CD14-positive monocyte (primary cell): ENCODE measurements around the gene PCBP1. TPM values are rescaled to one million over a fixed set of nuclear protein-coding genes. Genes with fewer than 3 reads are reported as not detected.

Experiments used
- DNase-seq, 3 donors: peaks; one replicate each; pipeline ENCODE4 v3.0.0-alpha.2; 2011 to 2022
- H2AFZ ChIP-seq: 2 replicates; pipeline ENCODE4 v1.6.0; 2012; ENCODE audit warnings: mild to moderate bottlenecking, low read depth, low read length, inconsistent platforms; ENCODE audit not compliant: insufficient read depth, poor library complexity, severe bottlenecking
- H3K27ac ChIP-seq, 2 donors: 1 replicate in 1 of 2; 2 replicates in 1 of 2; pipeline ENCODE4 v1.5.1; 2012 to 2013; ENCODE audit warnings: low read length in 2 of 2, control low read depth in 1 of 2, inconsistent platforms in 1 of 2, low read depth in 1 of 2, mild to moderate bottlenecking in 1 of 2
- H3K27me3 ChIP-seq, 2 donors: one replicate each; pipeline versions ENCODE4 v1.6.0 to v1.6.1; 2011 to 2013; ENCODE audit warnings: low read length in 2 of 2; ENCODE audit not compliant: control insufficient read depth in 2 of 2, insufficient read depth in 2 of 2
- H3K36me3 ChIP-seq, 2 donors: replicated peaks in 1 of 2; 1 replicate in 1 of 2; 2 replicates in 1 of 2; pipeline versions ENCODE4 v1.5.1 to v1.6.1; 2012 to 2013; ENCODE audit warnings: low read length in 2 of 2, control low read depth in 1 of 2, inconsistent platforms in 1 of 2, mild to moderate bottlenecking in 1 of 2; ENCODE audit not compliant: insufficient read depth in 2 of 2, control insufficient read depth in 1 of 2
- H3K4me1 ChIP-seq, 2 donors: 1 replicate in 1 of 2; 2 replicates in 1 of 2; pipeline versions ENCODE4 v1.5.1 to v1.6.1; 2012 to 2013; ENCODE audit warnings: low read length in 2 of 2, control low read depth in 1 of 2, inconsistent platforms in 1 of 2, mild to moderate bottlenecking in 1 of 2, moderate library complexity in 1 of 2; ENCODE audit not compliant: insufficient read depth in 2 of 2, control insufficient read depth in 1 of 2
- H3K4me2 ChIP-seq: replicated peaks from 2 replicates; pipeline ENCODE3; 2012; ENCODE audit warnings: low read length, moderate library complexity, mild to moderate bottlenecking; ENCODE audit not compliant: poor library complexity, severe bottlenecking; ENCODE audit errors: extremely low read depth
- H3K4me3 ChIP-seq, 3 experiments: fragments of 200-600 bp in 1 of 3; sonication (generic) in 1 of 3; replicated peaks in 1 of 3; 1 replicate in 2 of 3; 2 replicates in 1 of 3; pipeline ENCODE4 v1.5.1; 2011 to 2013; ENCODE audit warnings: low read length in 3 of 3, mild to moderate bottlenecking in 3 of 3, control low read depth in 2 of 3, low read depth in 2 of 3, inconsistent platforms in 1 of 3, moderate library complexity in 1 of 3
- H3K79me2 ChIP-seq: 2 replicates; pipeline ENCODE4 v1.6.0; 2012; ENCODE audit warnings: mild to moderate bottlenecking, control low read depth, inconsistent platforms, low read length, moderate library complexity; ENCODE audit not compliant: insufficient read depth
- H3K9ac ChIP-seq: 2 replicates; pipeline ENCODE4 v1.6.0; 2017; ENCODE audit warnings: low read length, mild to moderate bottlenecking; ENCODE audit not compliant: insufficient read depth, poor library complexity, severe bottlenecking
- H3K9me3 ChIP-seq, 2 donors: replicated peaks in 1 of 2; 1 replicate in 1 of 2; 2 replicates in 1 of 2; pipeline versions ENCODE4 v1.5.1 to v1.6.1; 2012 to 2013; ENCODE audit warnings: low read length in 2 of 2, control low read depth in 1 of 2; ENCODE audit not compliant: control insufficient read depth in 1 of 2, insufficient read depth in 1 of 2
- H4K20me1 ChIP-seq: 2 replicates; pipeline ENCODE4 v1.6.0; 2012; ENCODE audit warnings: mild to moderate bottlenecking, low read length, control low read depth, moderate library complexity; ENCODE audit not compliant: insufficient read depth
- H3K27ac Mint-ChIP-seq, 7 donors: one replicate each; pipeline ENCODE4 v1.8.0; 2020; ENCODE audit warnings: mild to moderate bottlenecking in 7 of 7, mixed read lengths in 7 of 7, moderate library complexity in 6 of 7, inconsistent platforms in 2 of 7
- H3K27me3 Mint-ChIP-seq, 3 donors: one replicate each; pipeline ENCODE4 v1.8.0; 2021 to 2022; ENCODE audit warnings: low read depth in 3 of 3, mild to moderate bottlenecking in 3 of 3, mixed read lengths in 3 of 3, moderate library complexity in 3 of 3, inconsistent platforms in 1 of 3
- H3K36me3 Mint-ChIP-seq, 2 donors: one replicate each; pipeline ENCODE4 v1.8.0; 2020; ENCODE audit warnings: mixed read lengths in 2 of 2, inconsistent platforms in 1 of 2, mild to moderate bottlenecking in 1 of 2
- H3K4me1 Mint-ChIP-seq: one replicate; pipeline ENCODE4 v1.8.0; 2020; ENCODE audit warnings: mild to moderate bottlenecking, mixed read lengths
- H3K4me3 Mint-ChIP-seq, 2 donors: one replicate each; pipeline ENCODE4 v1.8.0; 2020; ENCODE audit warnings: mild to moderate bottlenecking in 2 of 2, mixed read lengths in 2 of 2, moderate library complexity in 1 of 2
- H3K9me3 Mint-ChIP-seq, 7 donors: one replicate each; pipeline ENCODE4 v1.8.0; 2020 to 2022; ENCODE audit warnings: mixed read lengths in 7 of 7, mild to moderate bottlenecking in 6 of 7, moderate library complexity in 6 of 7, inconsistent platforms in 2 of 7
- WGBS: methylation state at CpG from one replicate; pipeline ENCODE4 v1.1.5; 2013; ENCODE audit warnings: missing lambda C conversion rate; ENCODE audit not compliant: insufficient coverage; 5-methylcytosine and 5-hydroxymethylcytosine counted together
- intact Hi-C, 2 donors: fragments of 100-400 bp; cut with micrococcal nuclease; formaldehyde crosslinking; loops; one replicate each; pipeline versions ENCODE4 v1.15.0 to v1.15.1; 2023
- polyA plus RNA-seq, 3 donors: library from polyadenylated mRNA; depleted of rRNA in 1 of 3; unstranded in 2 of 3; stranded (reverse) in 1 of 3; fragments of 300-500 nt in 2 of 3; fragments of >200 nt in 1 of 3; fragmentation: Illumina TruSeq in 2 of 3; gene quantifications; 1 replicate in 2 of 3; 2 replicates in 1 of 3; pipeline ENCODE4 v1.2.3, GENCODE V29; 2012 to 2021
- TF ChIP-seq, protein P1 (sequence below): fragments of 200-600 bp; IDR thresholded peaks from one replicate; pipeline ENCODE4 v1.8.0; 2022; ENCODE audit warnings: antibody characterized with exemption, mild to moderate bottlenecking

The PCBP1 gene
- polyA plus RNA-seq, 3 donors: 178 to 299 (median 194) TPM

DNA sequence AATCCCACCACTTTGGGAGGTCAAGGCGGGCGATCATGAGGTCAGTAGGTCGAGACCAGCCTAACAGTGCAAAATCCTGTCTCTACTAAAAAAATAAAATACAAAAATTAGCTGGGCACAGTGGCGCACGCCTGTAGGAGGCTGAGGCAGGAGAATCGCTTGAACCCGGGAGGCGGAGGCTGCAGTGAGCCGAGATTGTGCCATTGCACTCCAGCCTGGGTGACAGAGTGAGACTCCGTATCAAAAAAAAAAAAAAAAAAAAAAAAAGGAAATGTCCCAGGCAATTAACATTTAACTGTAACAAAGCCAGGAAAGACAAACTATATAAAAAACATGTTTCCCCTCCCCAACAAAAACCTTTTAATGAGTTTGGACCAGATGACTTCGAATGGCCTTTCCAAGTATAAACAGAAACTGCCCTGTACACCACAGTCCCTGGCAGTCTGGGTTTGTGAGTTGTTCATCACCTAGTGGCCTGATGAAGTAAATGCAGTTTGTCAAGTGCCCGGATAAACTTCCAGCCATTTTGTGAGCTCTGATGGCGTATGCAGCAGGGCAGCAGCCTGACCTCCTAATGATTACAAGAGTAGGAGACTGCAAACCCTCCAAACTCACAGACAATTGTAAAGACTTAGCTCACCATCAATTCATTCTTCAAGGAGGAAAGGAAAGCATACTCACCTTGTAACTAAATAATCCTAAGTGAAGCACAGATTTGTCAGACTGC is 16.6 kb upstream of the PCBP1 start:
- WGBS: 10% methylated on average over 2 of the region's 13 CpGs
- H3K9ac ChIP-seq: peak overlapping the region; percentile 29
- H3K4me3 ChIP-seq: no peak overlapping the region

DNA sequence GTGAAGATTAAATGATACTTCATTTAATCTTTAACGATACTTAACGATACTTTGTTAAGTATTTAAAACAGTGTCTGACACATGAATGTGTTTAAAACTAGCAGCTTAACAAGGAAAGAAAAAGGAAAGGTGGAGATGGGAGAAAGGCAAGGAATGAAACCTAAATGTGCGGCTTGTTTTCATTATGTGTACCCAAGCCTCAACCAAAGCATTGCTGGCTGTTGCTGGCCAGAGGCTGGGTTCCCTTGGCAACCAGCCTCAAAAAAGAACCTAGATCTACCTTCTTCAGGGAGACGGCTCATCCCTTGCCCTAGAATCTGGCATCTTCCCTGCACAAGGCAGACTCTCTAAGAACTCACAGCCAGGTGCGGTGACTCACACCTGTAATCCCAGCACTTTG is 13.8 kb upstream of the PCBP1 start:
- Mint-ChIP-seq H3K9me3 (no peaks in the 10 kb centered on the region), H3K36me3 (peaks cover 39 to 65% of the 10 kb centered on the region in 2 donors), H3K27ac (peak overlapping the region in 3 of 7 donors; percentile 1 to 73 (median 68)), H3K4me1 (peaks cover 22% of the 10 kb centered on the region), H3K4me3 (no peak overlapping the region), H3K27me3 (no peaks in the 10 kb centered on the region)
- 100% methylated on average over 1 of the region's 5 CpGs for WGBS
- Histone ChIP-seq H3K4me3 (no peak overlapping the region), H3K9me3 (no peaks in the 10 kb centered on the region), H3K36me3 (peaks cover 41 to 51% of the 10 kb centered on the region in 2 donors), H3K27me3 (no peaks in the 10 kb centered on the region), H3K4me2 (no peak overlapping the region), H4K20me1 (no peaks in the 10 kb centered on the region), H2AFZ (no peak overlapping the region), H3K4me1 (peaks cover 16 to 23% of the 10 kb centered on the region in 2 donors), H3K27ac (no peak overlapping the region), H3K79me2 (peaks cover 18% of the 10 kb centered on the region), H3K9ac (no peak overlapping the region)
- intact Hi-C loops: no loop called here
- TF ChIP-seq, protein P1, sequence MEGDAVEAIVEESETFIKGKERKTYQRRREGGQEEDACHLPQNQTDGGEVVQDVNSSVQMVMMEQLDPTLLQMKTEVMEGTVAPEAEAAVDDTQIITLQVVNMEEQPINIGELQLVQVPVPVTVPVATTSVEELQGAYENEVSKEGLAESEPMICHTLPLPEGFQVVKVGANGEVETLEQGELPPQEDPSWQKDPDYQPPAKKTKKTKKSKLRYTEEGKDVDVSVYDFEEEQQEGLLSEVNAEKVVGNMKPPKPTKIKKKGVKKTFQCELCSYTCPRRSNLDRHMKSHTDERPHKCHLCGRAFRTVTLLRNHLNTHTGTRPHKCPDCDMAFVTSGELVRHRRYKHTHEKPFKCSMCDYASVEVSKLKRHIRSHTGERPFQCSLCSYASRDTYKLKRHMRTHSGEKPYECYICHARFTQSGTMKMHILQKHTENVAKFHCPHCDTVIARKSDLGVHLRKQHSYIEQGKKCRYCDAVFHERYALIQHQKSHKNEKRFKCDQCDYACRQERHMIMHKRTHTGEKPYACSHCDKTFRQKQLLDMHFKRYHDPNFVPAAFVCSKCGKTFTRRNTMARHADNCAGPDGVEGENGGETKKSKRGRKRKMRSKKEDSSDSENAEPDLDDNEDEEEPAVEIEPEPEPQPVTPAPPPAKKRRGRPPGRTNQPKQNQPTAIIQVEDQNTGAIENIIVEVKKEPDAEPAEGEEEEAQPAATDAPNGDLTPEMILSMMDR: no peak
- DNase-seq: no peak

More for the DNA sequence above, 16.6 kb upstream of the PCBP1 start:
- H3K4me1 Mint-ChIP-seq: peaks cover 28% of the 10 kb centered on the region
- H3K36me3 Mint-ChIP-seq: peaks cover 42 to 65% of the 10 kb centered on the region in 2 donors
- TF ChIP-seq, protein P1: peak; percentile 80
- intact Hi-C loops: no loop called here
- Histone ChIP-seq H3K4me1 (peaks cover 12 to 19% of the 10 kb centered on the region in 2 donors), H3K27ac (peak overlapping the region; percentile 35 to 86), H3K9me3 (no peaks in the 10 kb centered on the region), H3K36me3 (peaks cover 33 to 51% of the 10 kb centered on the region in 2 donors), H4K20me1 (no peaks in the 10 kb centered on the region), H3K27me3 (no peaks in the 10 kb centered on the region), H3K4me2 (peak overlapping the region; percentile 38), H3K79me2 (peaks cover 22% of the 10 kb centered on the region), H2AFZ (peak overlapping the region; percentile 87)
- peak overlapping the region; percentile 41 to 56 for H3K4me3 Mint-ChIP-seq
- H3K9me3 Mint-ChIP-seq: no peaks in the 10 kb centered on the region
- H3K27me3 Mint-ChIP-seq: no peaks in the 10 kb centered on the region
- H3K27ac Mint-ChIP-seq: peak overlapping the region; percentile 84 to 98 (median 95)
- DNase-seq: peak; percentile 81 to 89 (median 87)
